K562 (cell line): ENCODE results near the gene NR3C1. TPM values are rescaled to one million over a fixed set of nuclear protein-coding genes. Genes with fewer than 3 reads are reported as not detected.

Experiments used
- ATAC-seq: fragments of 200-7000 bp; cut with Tn5 transposase; 3 replicates; pipeline ENCODE4 v1.9.1; 2020; ENCODE audit warnings: moderate library complexity
- BruUV-seq: library from RNA; stranded (reverse); fragments of 400-500 nt; replicated peaks from 2 replicates; lab custom pipeline; 2021; lab: Mats Ljungman, UMichigan
- CTCF ChIA-PET: fragments of 300-600 bp; formaldehyde crosslinking; extraction: SDS; loops from one replicate; lab custom pipeline; 2021; ENCODE audit warnings: low intra/inter-chr PET ratio; lab: Yijun Ruan, JAX
- POLR2A ChIA-PET: fragments of 300-600, 350-650 bp; sonication (Branson Sonifier 250); formaldehyde crosslinking; extraction: SDS; loops from one replicate; lab custom pipeline; 2021; ENCODE audit warnings: antibody characterized with exemption, inconsistent platforms; lab: Yijun Ruan, JAX
- DNase-seq, 4 experiments: peaks; one replicate each; pipeline versions ENCODE4 v3.0.0 to v3.0.0-alpha.2; 2011 to 2018; ENCODE audit warnings: low spot score in 3 of 4, mixed read lengths in 3 of 4; ENCODE audit errors: extremely low read depth in 1 of 4
- FAIRE-seq: peaks from 2 replicates; lab custom pipeline; 2011; peaks lifted over from hg19 to GRCh38; lab: Jason Lieb, UNC
- H2AFZ ChIP-seq: 2 replicates; pipeline ENCODE4 v1.6.0; 2011; ENCODE audit warnings: low read depth, low read length, control low read depth, inconsistent platforms
- H3K27ac ChIP-seq: fragments of 200-600 bp; 3 replicates; pipeline ENCODE4 v1.8.0; 2011; ENCODE audit warnings: low read depth, mild to moderate bottlenecking, control low read depth, inconsistent platforms, low read length, moderate library complexity, mixed read lengths; ENCODE audit errors: extremely low read depth
- H3K27me3 ChIP-seq, 2 experiments: fragments of 300-600 bp in 1 of 2; 2 replicates in 1 of 2; 3 replicates in 1 of 2; pipeline versions ENCODE4 v1.6.0 to v1.8.0; 2011; ENCODE audit warnings: inconsistent platforms in 2 of 2, low read length in 2 of 2, mild to moderate bottlenecking in 1 of 2, mixed read lengths in 1 of 2, moderate library complexity in 1 of 2; ENCODE audit not compliant: control insufficient read depth in 2 of 2, insufficient read depth in 2 of 2
- H3K36me3 ChIP-seq: fragments of 300-600 bp; 3 replicates; pipeline ENCODE4 v1.8.0; 2011; ENCODE audit warnings: mild to moderate bottlenecking, low read length, inconsistent platforms; ENCODE audit not compliant: control insufficient read depth, insufficient read depth
- H3K4me1 ChIP-seq, 2 experiments: fragments of 200-600 bp in 1 of 2; replicated peaks in 1 of 2; 2 replicates in 1 of 2; 3 replicates in 1 of 2; pipeline versions ENCODE4 v1.5.1 to v1.8.0; 2011; ENCODE audit warnings: inconsistent platforms in 2 of 2, low read length in 2 of 2, mild to moderate bottlenecking in 1 of 2, mixed read lengths in 1 of 2, moderate library complexity in 1 of 2; ENCODE audit not compliant: control insufficient read depth in 2 of 2, insufficient read depth in 2 of 2
- H3K4me2 ChIP-seq: 2 replicates; pipeline ENCODE4 v1.6.1; 2011; ENCODE audit warnings: low read length, control low read depth, inconsistent platforms, mixed read lengths; ENCODE audit not compliant: insufficient read depth
- H3K4me3 ChIP-seq: fragments of 200-600 bp; sonication (generic), shearing (Covaris generic); 2 replicates; pipeline ENCODE4 v1.5.1; 2016; ENCODE audit warnings: control low read depth, inconsistent platforms
- H3K79me2 ChIP-seq: fragments of 200-600 bp; 3 replicates; pipeline ENCODE4 v1.8.0; 2011; ENCODE audit warnings: low read length, inconsistent platforms; ENCODE audit not compliant: control insufficient read depth, insufficient read depth
- H3K9ac ChIP-seq, 2 experiments: 2 replicates each; pipeline versions ENCODE4 v1.6.0 to v1.6.1; 2011; ENCODE audit warnings: low read depth in 2 of 2, low read length in 2 of 2, control low read depth in 1 of 2, inconsistent platforms in 1 of 2, mild to moderate bottlenecking in 1 of 2, mixed read lengths in 1 of 2; ENCODE audit not compliant: insufficient read depth in 1 of 2
- H3K9me1 ChIP-seq: one replicate; pipeline ENCODE4 v1.6.0; 2011; ENCODE audit warnings: inconsistent platforms, mild to moderate bottlenecking, low read length, moderate library complexity; ENCODE audit not compliant: control insufficient read depth, insufficient read depth
- H3K9me3 ChIP-seq: replicated peaks from 2 replicates; pipeline ENCODE4 v1.5.1; 2011; ENCODE audit warnings: low read depth, low read length, inconsistent platforms; ENCODE audit not compliant: control insufficient read depth, insufficient read depth
- H4K20me1 ChIP-seq: replicated peaks from 2 replicates; pipeline ENCODE4 v1.6.1; 2011; ENCODE audit warnings: low read length, inconsistent platforms, mixed read lengths; ENCODE audit not compliant: control insufficient read depth, insufficient read depth
- BRF1 ChIP-seq: IDR thresholded peaks from 3 replicates; pipeline ENCODE4 v1.6.1; 2011; ENCODE audit warnings: borderline replicate concordance, mild to moderate bottlenecking; ENCODE audit not compliant: insufficient read length; ENCODE audit errors: extremely low read depth
- DACH1 ChIP-seq: fragments of 450-650 bp; IDR thresholded peaks from 2 replicates; pipeline ENCODE4 v1.6.1; 2018; ENCODE audit not compliant: partially characterized antibody
- HCFC1 ChIP-seq: IDR thresholded peaks from 2 replicates; pipeline ENCODE4 v1.6.1; 2012; ENCODE audit warnings: low read depth, low read length, improper control_type of control experiment
- KLF1 ChIP-seq: fragments of 450-650 bp; IDR thresholded peaks from 2 replicates; pipeline ENCODE4 v1.6.1; 2016; ENCODE audit warnings: missing genetic modification characterization, missing compliant biosample characterization
- MYC ChIP-seq, 2 experiments: fragments of 250-450 bp in 1 of 2; sonication (Bioruptor Pico) in 1 of 2; IDR thresholded peaks; 2 replicates each; pipeline versions ENCODE4 v1.5.1 to v1.6.1; 2012 to 2021; ENCODE audit warnings: low read depth in 2 of 2, borderline replicate concordance in 1 of 2, improper control_type of control experiment in 1 of 2, low read length in 1 of 2, mild to moderate bottlenecking in 1 of 2, moderate library complexity in 1 of 2
- NELFE ChIP-seq: IDR thresholded peaks from 2 replicates; pipeline ENCODE4 v1.6.1; 2011; ENCODE audit warnings: mild to moderate bottlenecking; ENCODE audit not compliant: insufficient read depth, insufficient read length
- PHF8 ChIP-seq: fragments of 200-600 bp; sonication (generic); IDR thresholded peaks from 2 replicates; pipeline ENCODE4 v1.6.1; 2012; ENCODE audit warnings: mixed run types, mild to moderate bottlenecking, inconsistent platforms, low read length, moderate library complexity, borderline replicate concordance
- SIN3A ChIP-seq, 2 experiments: fragments of 150-350 bp in 1 of 2; IDR thresholded peaks; 2 replicates each; pipeline ENCODE4 v1.6.1; 2011 to 2016; ENCODE audit warnings: borderline replicate concordance in 2 of 2, low read depth in 2 of 2, low read length in 2 of 2, mild to moderate bottlenecking in 2 of 2, moderate library complexity in 2 of 2; ENCODE audit not compliant: control insufficient read depth in 1 of 2
- SRSF7 ChIP-seq: fragments of 200-400 bp; formaldehyde crosslinking; optimal IDR thresholded peaks from 2 replicates; pipeline ENCODE3; 2017; ENCODE audit warnings: mild to moderate bottlenecking, low read depth, low read length
- TEAD2 ChIP-seq: fragments of 450-650 bp; IDR thresholded peaks from 2 replicates; pipeline ENCODE4 v1.6.1; 2016; ENCODE audit warnings: missing genetic modification characterization, control low read depth, missing compliant biosample characterization
- ZC3H4 ChIP-seq: sonication (generic); formaldehyde crosslinking; IDR thresholded peaks from 2 replicates; pipeline ENCODE4 v1.9.0; 2021; ENCODE audit warnings: missing genetic modification reagents, borderline replicate concordance
- WGBS: fragments of 100-300 bp; shearing (Covaris generic); methylation state at CpG from one replicate; pipeline ENCODE4 v1.1.6; 2016; ENCODE audit warnings: low coverage, mixed read lengths; ENCODE audit not compliant: insufficient coverage; ENCODE audit errors: missing lambda C conversion rate; 5-methylcytosine and 5-hydroxymethylcytosine counted together
- in situ Hi-C: fragments of 300-500 bp; cut with MboI; formaldehyde crosslinking; loops from 4 replicates; pipeline ENCODE4 v1.15.0; 2018; ENCODE audit warnings: inconsistent platforms, mixed read lengths
- intact Hi-C: fragments of 100-400 bp; cut with micrococcal nuclease; formaldehyde crosslinking; loops from 2 replicates; pipeline ENCODE4 v1.14.2; 2022
- polyA plus RNA-seq, 8 experiments: library from polyadenylated mRNA; depleted of rRNA in 4 of 8; stranded (reverse) in 5 of 8; unstranded in 3 of 8; fragments of >200 nt; fragmentation: Nextera tagmentation in 2 of 8; fragmentation: Illumina TruSeq in 1 of 8; extraction: Ambion mirVana in 2 of 8; extraction: Trizol in 1 of 8; gene quantifications; 2 replicates each; pipeline versions ENCODE4 v1.2.1 to v1.2.3, GENCODE V29; 2011 to 2014; ENCODE audit warnings: inconsistent platforms in 1 of 8, missing spikeins in 1 of 8
- total RNA-seq, 7 experiments: library from RNA; depleted of rRNA in 6 of 7; stranded (reverse); fragments of >200 nt in 6 of 7; fragmentation: Illumina TruSeq in 2 of 7; extraction: Trizol in 2 of 7; gene quantifications; 2 replicates each; pipeline versions ENCODE4 v1.2.1 to v1.2.3, GENCODE V29; 2011 to 2021; ENCODE audit warnings: low replicate concordance in 1 of 7
- TF ChIP-seq, protein P1 (sequence below), 3 experiments: fragments of 200-800 bp in 1 of 3; fragments of 250-450 bp in 1 of 3; fragments of 450-650 bp in 1 of 3; sonication (Bioruptor Pico) in 1 of 3; sonication (Bioruptor generic) in 1 of 3; formaldehyde crosslinking in 1 of 3; IDR thresholded peaks; 2 replicates each; pipeline versions ENCODE4 v1.6.1 to v1.8.0; 2016 to 2022; ENCODE audit warnings: mild to moderate bottlenecking in 2 of 3, missing genetic modification characterization in 2 of 3, missing compliant biosample characterization in 1 of 3, moderate library complexity in 1 of 3
- TF ChIP-seq, protein P2 (sequence below): fragments of 450-650 bp; IDR thresholded peaks from 2 replicates; pipeline ENCODE4 v1.7.1; 2018; ENCODE audit warnings: mild to moderate bottlenecking, low read depth; ENCODE audit not compliant: partially characterized antibody
- TF ChIP-seq, protein P3 (sequence below): fragments of 450-650 bp; IDR thresholded peaks from one replicate; pipeline ENCODE4 v1.6.1; 2018; ENCODE audit warnings: mild to moderate bottlenecking, moderate library complexity; ENCODE audit not compliant: partially characterized antibody

The NR3C1 gene
- total and polyA plus RNA-seq, 9 of the 15 experiments (the other 6 are each of a cell fraction or from before 2014, with no cell fraction given): 8.2 to 36.0 (median 15.0) TPM

DNA sequence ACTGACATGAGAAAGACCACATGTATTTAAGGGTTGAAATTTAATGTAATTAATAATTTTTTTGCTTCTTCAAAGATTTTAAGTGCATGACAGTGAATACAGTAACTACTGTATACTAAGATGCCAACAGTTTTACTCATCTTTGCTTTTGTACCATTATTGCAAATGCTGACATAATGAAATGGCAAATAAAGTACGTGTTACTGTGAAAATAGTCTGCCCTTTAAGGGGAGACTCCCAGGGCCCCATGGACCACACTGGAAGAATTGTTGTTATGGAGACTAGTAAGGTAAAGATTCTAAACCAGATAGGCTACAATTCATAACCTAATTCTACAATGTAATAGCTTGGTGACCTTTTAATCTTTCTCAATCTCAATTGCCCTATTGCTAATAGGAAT, 84.7 kb downstream of the NR3C1 start:
- Histone ChIP-seq H2AFZ (no peak overlapping the region), H3K27ac (no peak overlapping the region), H3K36me3 (peaks cover 2% of the 10 kb centered on the region; the same call in 1 of the 3 replicates), H3K4me1 (no peaks in the 10 kb centered on the region; a peak in 1 of 5 replicates), H3K9ac (no peak overlapping the region), H3K4me3 (no peak overlapping the region), H4K20me1 (no peaks in the 10 kb centered on the region), H3K79me2 (peaks cover 20% of the 10 kb centered on the region), H3K9me1 (no peaks in the 10 kb centered on the region), H3K9me3 (no peaks in the 10 kb centered on the region), H3K4me2 (no peak overlapping the region), H3K27me3 (no peaks in the 10 kb centered on the region)
- ChIA-PET POLR2A (no interaction called here), CTCF (no interaction called here)
- intact Hi-C loops (no loop called here), in situ Hi-C loops (no loop called here)
- no peak for DNase-seq
- no peak for FAIRE-seq
- BruUV-seq: no TSS peak
- ATAC-seq: no peak
- whole genome bisulfite sequencing: 86% methylated on average over 1 of the region's 1 CpG
- no peak for TF ChIP-seq SRSF7
- no peak for TF ChIP-seq ZC3H4 (CRISPR knock-in tag)
- no peak for TF ChIP-seq TEAD2 (tag)
- TF ChIP-seq, protein P1, sequence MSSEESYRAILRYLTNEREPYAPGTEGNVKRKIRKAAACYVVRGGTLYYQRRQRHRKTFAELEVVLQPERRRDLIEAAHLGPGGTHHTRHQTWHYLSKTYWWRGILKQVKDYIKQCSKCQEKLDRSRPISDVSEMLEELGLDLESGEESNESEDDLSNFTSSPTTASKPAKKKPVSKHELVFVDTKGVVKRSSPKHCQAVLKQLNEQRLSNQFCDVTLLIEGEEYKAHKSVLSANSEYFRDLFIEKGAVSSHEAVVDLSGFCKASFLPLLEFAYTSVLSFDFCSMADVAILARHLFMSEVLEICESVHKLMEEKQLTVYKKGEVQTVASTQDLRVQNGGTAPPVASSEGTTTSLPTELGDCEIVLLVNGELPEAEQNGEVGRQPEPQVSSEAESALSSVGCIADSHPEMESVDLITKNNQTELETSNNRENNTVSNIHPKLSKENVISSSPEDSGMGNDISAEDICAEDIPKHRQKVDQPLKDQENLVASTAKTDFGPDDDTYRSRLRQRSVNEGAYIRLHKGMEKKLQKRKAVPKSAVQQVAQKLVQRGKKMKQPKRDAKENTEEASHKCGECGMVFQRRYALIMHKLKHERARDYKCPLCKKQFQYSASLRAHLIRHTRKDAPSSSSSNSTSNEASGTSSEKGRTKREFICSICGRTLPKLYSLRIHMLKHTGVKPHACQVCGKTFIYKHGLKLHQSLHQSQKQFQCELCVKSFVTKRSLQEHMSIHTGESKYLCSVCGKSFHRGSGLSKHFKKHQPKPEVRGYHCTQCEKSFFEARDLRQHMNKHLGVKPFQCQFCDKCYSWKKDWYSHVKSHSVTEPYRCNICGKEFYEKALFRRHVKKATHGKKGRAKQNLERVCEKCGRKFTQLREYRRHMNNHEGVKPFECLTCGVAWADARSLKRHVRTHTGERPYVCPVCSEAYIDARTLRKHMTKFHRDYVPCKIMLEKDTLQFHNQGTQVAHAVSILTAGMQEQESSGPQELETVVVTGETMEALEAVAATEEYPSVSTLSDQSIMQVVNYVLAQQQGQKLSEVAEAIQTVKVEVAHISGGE (CRISPR knock-in tag; IDR thresholded peaks at IDR 0.05): no peak
- TF ChIP-seq MYC (IDR thresholded peaks at IDR 0.05; ENCODE audit: low read depth, low read length): no peak
- no peak for TF ChIP-seq MYC (CRISPR knock-in tag; IDR thresholded peaks at IDR 0.05; ENCODE audit: borderline replicate concordance, low read depth)
- TF ChIP-seq KLF1 (tag): no peak
- no peak for TF ChIP-seq BRF1
- no peak for TF ChIP-seq DACH1
- TF ChIP-seq SIN3A (IDR thresholded peaks at IDR 0.05; ENCODE audit: borderline replicate concordance in 2 of 2, control insufficient read depth in 1 of 2, low read depth in 2 of 2, low read length in 2 of 2): no peak
- TF ChIP-seq, protein P2, sequence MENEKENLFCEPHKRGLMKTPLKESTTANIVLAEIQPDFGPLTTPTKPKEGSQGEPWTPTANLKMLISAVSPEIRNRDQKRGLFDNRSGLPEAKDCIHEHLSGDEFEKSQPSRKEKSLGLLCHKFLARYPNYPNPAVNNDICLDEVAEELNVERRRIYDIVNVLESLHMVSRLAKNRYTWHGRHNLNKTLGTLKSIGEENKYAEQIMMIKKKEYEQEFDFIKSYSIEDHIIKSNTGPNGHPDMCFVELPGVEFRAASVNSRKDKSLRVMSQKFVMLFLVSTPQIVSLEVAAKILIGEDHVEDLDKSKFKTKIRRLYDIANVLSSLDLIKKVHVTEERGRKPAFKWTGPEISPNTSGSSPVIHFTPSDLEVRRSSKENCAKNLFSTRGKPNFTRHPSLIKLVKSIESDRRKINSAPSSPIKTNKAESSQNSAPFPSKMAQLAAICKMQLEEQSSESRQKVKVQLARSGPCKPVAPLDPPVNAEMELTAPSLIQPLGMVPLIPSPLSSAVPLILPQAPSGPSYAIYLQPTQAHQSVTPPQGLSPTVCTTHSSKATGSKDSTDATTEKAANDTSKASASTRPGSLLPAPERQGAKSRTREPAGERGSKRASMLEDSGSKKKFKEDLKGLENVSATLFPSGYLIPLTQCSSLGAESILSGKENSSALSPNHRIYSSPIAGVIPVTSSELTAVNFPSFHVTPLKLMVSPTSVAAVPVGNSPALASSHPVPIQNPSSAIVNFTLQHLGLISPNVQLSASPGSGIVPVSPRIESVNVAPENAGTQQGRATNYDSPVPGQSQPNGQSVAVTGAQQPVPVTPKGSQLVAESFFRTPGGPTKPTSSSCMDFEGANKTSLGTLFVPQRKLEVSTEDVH: no peak
- TF ChIP-seq, protein P3, sequence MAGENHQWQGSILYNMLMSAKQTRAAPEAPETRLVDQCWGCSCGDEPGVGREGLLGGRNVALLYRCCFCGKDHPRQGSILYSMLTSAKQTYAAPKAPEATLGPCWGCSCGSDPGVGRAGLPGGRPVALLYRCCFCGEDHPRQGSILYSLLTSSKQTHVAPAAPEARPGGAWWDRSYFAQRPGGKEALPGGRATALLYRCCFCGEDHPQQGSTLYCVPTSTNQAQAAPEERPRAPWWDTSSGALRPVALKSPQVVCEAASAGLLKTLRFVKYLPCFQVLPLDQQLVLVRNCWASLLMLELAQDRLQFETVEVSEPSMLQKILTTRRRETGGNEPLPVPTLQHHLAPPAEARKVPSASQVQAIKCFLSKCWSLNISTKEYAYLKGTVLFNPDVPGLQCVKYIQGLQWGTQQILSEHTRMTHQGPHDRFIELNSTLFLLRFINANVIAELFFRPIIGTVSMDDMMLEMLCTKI: no peak
- TF ChIP-seq HCFC1: no peak
- no peak for TF ChIP-seq PHF8
- TF ChIP-seq NELFE: no peak
